ENCODE data around the gene NRG2. TPM values are rescaled to one million over a fixed set of nuclear protein-coding genes. Genes with fewer than 3 reads are reported as not detected.

The NRG2 gene
- total and polyA plus RNA-seq, 2 of the 8 experiments (the other 6 are each of a cell fraction or from before 2014, with no cell fraction given) = 0.27 to 0.54 TPM

DNA sequence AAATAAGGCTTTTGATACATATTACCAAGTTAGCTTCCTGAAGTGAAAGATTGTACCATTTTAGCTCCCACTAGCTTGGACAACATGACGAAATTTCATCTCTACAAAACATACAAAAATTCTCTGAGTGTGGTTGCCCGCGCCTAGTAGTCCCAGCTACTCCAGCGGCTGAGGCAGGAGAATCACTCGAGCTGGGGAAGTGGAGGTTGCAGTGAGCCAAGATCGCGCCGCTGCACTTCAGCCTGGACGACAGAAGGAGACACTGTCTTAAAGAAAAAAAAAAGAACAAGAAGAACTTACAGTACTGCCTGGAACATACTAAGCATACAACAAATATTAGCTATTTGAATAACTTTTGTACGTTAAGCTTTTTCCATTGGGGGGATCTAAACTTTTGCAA lies 29.7 kb upstream of the NRG2 start:
- Histone ChIP-seq H3K23me2 (ENCODE audit: low read depth, low read length) (no peaks in the 10 kb centered on the region), H3K9ac (replicated peaks in 1 of 4; ENCODE audit: extremely low read depth in 1 of 4, low read depth in 3 of 4, low read length in 3 of 4) (no peak overlapping the region), H3K4me1 (replicated peaks in 1 of 4; ENCODE audit: control insufficient read depth in 3 of 4, insufficient read depth in 4 of 4, low read length in 3 of 4) (no peaks in the 10 kb centered on the region), H4K8ac (ENCODE audit: extremely low read depth, insufficient read depth, low read length) (no peak overlapping the region), H3K79me2 (ENCODE audit: control insufficient read depth in 1 of 2, insufficient read depth in 2 of 2, low read length in 2 of 2) (no peaks in the 10 kb centered on the region), H3K4me3 (ENCODE audit: extremely low read depth in 1 of 4, insufficient read depth in 2 of 4, low read depth in 3 of 4, low read length in 4 of 4) (no peak overlapping the region), H2BK120ac (replicated peaks; ENCODE audit: low read depth, low read length) (no peak overlapping the region), H2BK20ac (ENCODE audit: low read length) (no peak overlapping the region), H3K79me1 (ENCODE audit: low read depth, low read length) (no peaks in the 10 kb centered on the region), H2BK15ac (ENCODE audit: low read length) (no peak overlapping the region), H4K20me1 (replicated peaks in 1 of 2; ENCODE audit: control insufficient read depth in 1 of 2, insufficient read depth in 2 of 2, low read length in 2 of 2) (no peaks in the 10 kb centered on the region), H3K4ac (replicated peaks; ENCODE audit: insufficient read length, low read depth, low read length) (no peak overlapping the region), H4K91ac (replicated peaks; ENCODE audit: insufficient read length, low read length) (no peak overlapping the region), H3K23ac (ENCODE audit: insufficient read length) (no peak overlapping the region), H3K4me2 (ENCODE audit: insufficient read depth in 1 of 2, low read depth in 2 of 2, low read length in 2 of 2) (no peak overlapping the region), H3K9me3 (ENCODE audit: insufficient read depth in 2 of 2, low read depth in 1 of 2, low read length in 1 of 2) (no peaks in the 10 kb centered on the region), H3K14ac (ENCODE audit: insufficient read length) (no peak overlapping the region), H2AFZ (ENCODE audit: low read length) (no peak overlapping the region), H3K27ac (ENCODE audit: low read depth, low read length) (no peak overlapping the region), H3K56ac (replicated peaks; ENCODE audit: insufficient read length, low read depth, low read length) (no peak overlapping the region), H2BK5ac (ENCODE audit: low read depth, low read length) (no peak overlapping the region), H2BK12ac (ENCODE audit: low read depth, low read length) (no peak overlapping the region), H3K18ac (ENCODE audit: extremely low read depth, low read length) (no peak overlapping the region), H3K27me3 (replicated peaks in 1 of 4; ENCODE audit: control insufficient read depth in 3 of 4, extremely low read depth in 1 of 4, insufficient read depth in 3 of 4, low read length in 3 of 4) (no peaks in the 10 kb centered on the region), H2AK5ac (ENCODE audit: low read depth, low read length) (no peak overlapping the region), H4K5ac (ENCODE audit: insufficient read length, low read depth, low read length) (no peak overlapping the region), H3K36me3 (ENCODE audit: control insufficient read depth in 2 of 4, insufficient read depth in 4 of 4, low read length in 3 of 4) (no peaks in the 10 kb centered on the region)
- WGBS, 2 experiments (ENCODE audit: extremely low coverage in 1 of 2, insufficient coverage in 1 of 2, insufficient read length in 1 of 2, insufficient replicate concordance in 2 of 2, low coverage in 1 of 2, low lambda C conversion rate in 2 of 2, missing lambda C conversion rate in 1 of 2) = 69% methylated on average over 10 of the region's 10 CpGs; no CpG with 5 or more reads in 1 of the 2 experiments
- ChIA-PET CTCF (ENCODE audit: partially characterized antibody) (interaction anchor here (0.6 to 4.4 kb wide), 39 partner anchors 9 to 1256 kb away, joined by 3 to 44 read pairs (median 4); partner anchors contain the start of gene NRG2), POLR2A (ENCODE audit: partially characterized antibody) (interaction anchor here (0.8 kb wide), 1 partner anchor 82 kb away, joined by 3 read pairs; no protein-coding TSS in a partner anchor)
- FAIRE-seq = no peak
- no peak for DNase-seq (ENCODE audit: low read depth in 1 of 2, low spot score in 2 of 2)
- no peak for TF ChIP-seq JUN (IDR thresholded peaks at IDR 0.05; ENCODE audit: low read depth, low read length)
- TF ChIP-seq RNF2 (IDR thresholded peaks at IDR 0.05; ENCODE audit: borderline replicate concordance, low read depth, low read length, missing control alignments, poor library complexity, severe bottlenecking) = no peak
- TF ChIP-seq SIN3A (conservative IDR thresholded peaks at IDR 0.05 in 1 of 2, IDR thresholded peaks at IDR 0.05 in 1 of 2; ENCODE audit: low read depth in 1 of 2, low read length in 2 of 2) = no peak
- TF ChIP-seq SP1 (IDR thresholded peaks at IDR 0.05; ENCODE audit: low read depth, low read length) = no peak
- TF ChIP-seq EP300 (IDR thresholded peaks at IDR 0.05; ENCODE audit: borderline replicate concordance in 1 of 2, low read depth in 2 of 2, low read length in 2 of 2) = no peak
- no peak for TF ChIP-seq TAF1 (IDR thresholded peaks at IDR 0.05; ENCODE audit: low read depth, low read length)
- no peak for TF ChIP-seq PHF8 (conservative IDR thresholded peaks at IDR 0.05; ENCODE audit: low read depth, low read length)
- TF ChIP-seq YY1 (IDR thresholded peaks at IDR 0.05; ENCODE audit: low read depth, low read length) = no peak
- no peak for TF ChIP-seq CHD1 (IDR thresholded peaks at IDR 0.05; ENCODE audit: low read depth, low read length)
- no peak for TF ChIP-seq ATF2 (IDR thresholded peaks at IDR 0.05; ENCODE audit: low read length)
- no peak for TF ChIP-seq RXRA (IDR thresholded peaks at IDR 0.05; ENCODE audit: insufficient read depth, low read depth, low read length)
- no peak for TF ChIP-seq EGR1 (IDR thresholded peaks at IDR 0.05; ENCODE audit: borderline replicate concordance, low read depth, low read length)

Measured in H1 (cell line).